Fibroblast of lung (primary cell): ENCODE data around the gene CTBP1. TPM values are rescaled to one million over a fixed set of nuclear protein-coding genes. Genes with fewer than 3 reads are reported as not detected.

Experiments used
- DNase-seq, 2 donors: peaks; one replicate each; pipeline versions ENCODE4 v3.0.0 to v3.0.0-alpha.2; 2010; ENCODE audit warnings: low read depth in 2 of 2
- H2AFZ ChIP-seq: 2 replicates; pipeline ENCODE4 v1.5.1; 2012; ENCODE audit warnings: low read length, control low read depth, inconsistent platforms
- H3K27ac ChIP-seq: 2 replicates; pipeline ENCODE4 v1.5.1; 2011; ENCODE audit warnings: low read length, control low read depth; ENCODE audit not compliant: insufficient read depth
- H3K27me3 ChIP-seq: 2 replicates; pipeline ENCODE4 v1.5.1; 2011; ENCODE audit warnings: mild to moderate bottlenecking, low read length; ENCODE audit not compliant: control insufficient read depth, insufficient read depth
- H3K36me3 ChIP-seq: 2 replicates; pipeline ENCODE4 v1.5.1; 2011; ENCODE audit warnings: low read length; ENCODE audit not compliant: control insufficient read depth, insufficient read depth
- H3K4me1 ChIP-seq: 2 replicates; pipeline ENCODE4 v1.5.1; 2011; ENCODE audit warnings: low read length; ENCODE audit not compliant: control insufficient read depth, insufficient read depth; ENCODE audit errors: extremely low read depth
- H3K4me2 ChIP-seq: 2 replicates; pipeline ENCODE4 v1.5.1; 2011; ENCODE audit warnings: low read length, control low read depth; ENCODE audit not compliant: insufficient read depth; ENCODE audit errors: extremely low read depth
- H3K4me3 ChIP-seq, 4 experiments: fragments of 200-600 bp in 1 of 4; sonication (generic) in 1 of 4; replicated peaks in 1 of 4; 2 replicates each; pipeline ENCODE4 v1.5.1; 2011 to 2016; ENCODE audit warnings: low read length in 4 of 4, low read depth in 3 of 4, mild to moderate bottlenecking in 3 of 4, control low read depth in 2 of 4, inconsistent platforms in 1 of 4, mixed read lengths in 1 of 4; ENCODE audit not compliant: insufficient read depth in 1 of 4; ENCODE audit errors: control extremely low read depth in 1 of 4
- H3K79me2 ChIP-seq: 2 replicates; pipeline ENCODE4 v1.5.1; 2012; ENCODE audit warnings: mild to moderate bottlenecking, low read length, inconsistent platforms; ENCODE audit not compliant: control insufficient read depth, insufficient read depth
- H3K9ac ChIP-seq: 2 replicates; pipeline ENCODE4 v1.5.1; 2011; ENCODE audit warnings: mild to moderate bottlenecking, low read length, control low read depth; ENCODE audit not compliant: insufficient read depth
- H3K9me3 ChIP-seq: 2 replicates; pipeline ENCODE4 v1.5.1; 2012; ENCODE audit warnings: low read depth, low read length; ENCODE audit not compliant: control insufficient read depth, insufficient read depth
- H4K20me1 ChIP-seq: 2 replicates; pipeline ENCODE4 v1.5.1; 2011; ENCODE audit warnings: low read length; ENCODE audit not compliant: control insufficient read depth, insufficient read depth; ENCODE audit errors: extremely low read depth
- CTCF ChIP-seq, 2 donors: IDR thresholded peaks in 1 of 2; conservative IDR thresholded peaks in 1 of 2; 1 replicate in 1 of 2; 2 replicates in 1 of 2; pipeline ENCODE4 v1.5.1; 2011 to 2012; ENCODE audit warnings: low read length in 2 of 2, control low read depth in 1 of 2, inconsistent platforms in 1 of 2, low read depth in 1 of 2, mild to moderate bottlenecking in 1 of 2
- EZH2 ChIP-seq: IDR thresholded peaks from 2 replicates; pipeline ENCODE4 v1.5.1; 2012; ENCODE audit warnings: low read length, control low read depth, mild to moderate bottlenecking; ENCODE audit errors: missing control alignments
- polyA plus RNA-seq, 2 donors: library from polyadenylated mRNA; depleted of rRNA in 1 of 2; stranded (reverse) in 1 of 2; unstranded in 1 of 2; fragments of >200 nt; gene quantifications; 2 replicates each; pipeline ENCODE4 v1.2.1, GENCODE V29; 2011 to 2012; ENCODE audit warnings: missing spikeins in 1 of 2
- total RNA-seq: library from RNA; depleted of rRNA; stranded (reverse); fragments of >200 nt; gene quantifications from 2 replicates; pipeline ENCODE4 v1.2.1, GENCODE V29; 2014

CTBP1 gene
- total and polyA plus RNA-seq, 2 donors (not counting 1 experiment from before 2014, with no cell fraction given): 78.2 to 249 TPM

- H3K27me3 ChIP-seq: no peaks in the 10 kb centered on the region
- H3K4me3 ChIP-seq: no peak overlapping the region
- H4K20me1 ChIP-seq: no peaks in the 10 kb centered on the region
- H3K9me3 ChIP-seq: no peaks in the 10 kb centered on the region
- H3K79me2 ChIP-seq: no peaks in the 10 kb centered on the region
- no peak overlapping the region for H3K27ac ChIP-seq
- no peak overlapping the region for H3K4me2 ChIP-seq
- H3K36me3 ChIP-seq: no peaks in the 10 kb centered on the region
- H3K4me1 ChIP-seq: no peaks in the 10 kb centered on the region
- DNase-seq: no peak
- H2AFZ ChIP-seq: no peak overlapping the region
- TF ChIP-seq EZH2: no peak
- TF ChIP-seq CTCF (conservative IDR thresholded peaks at IDR 0.05 in 1 of 2, IDR thresholded peaks at IDR 0.05 in 1 of 2; ENCODE audit: low read depth in 1 of 2, low read length in 2 of 2): no peak
- H3K9ac ChIP-seq: no peak overlapping the region
Observed at GRCh38 chr4:1264942-1265341, 16.0 kb upstream of the CTBP1 start.

- H3K36me3 ChIP-seq: no peaks in the 10 kb centered on the region
- no peaks in the 10 kb centered on the region for H3K27me3 ChIP-seq
- no peak for DNase-seq
- no peak overlapping the region for H2AFZ ChIP-seq
- H3K27ac ChIP-seq: no peak overlapping the region
- H3K4me1 ChIP-seq: no peaks in the 10 kb centered on the region
- TF ChIP-seq CTCF (conservative IDR thresholded peaks at IDR 0.05 in 1 of 2, IDR thresholded peaks at IDR 0.05 in 1 of 2; ENCODE audit: low read depth in 1 of 2, low read length in 2 of 2): no peak
- no peak for TF ChIP-seq EZH2
- H4K20me1 ChIP-seq: no peaks in the 10 kb centered on the region
- no peak overlapping the region for H3K4me3 ChIP-seq
- H3K79me2 ChIP-seq: no peaks in the 10 kb centered on the region
- no peak overlapping the region for H3K4me2 ChIP-seq
- H3K9ac ChIP-seq: no peak overlapping the region
- no peaks in the 10 kb centered on the region for H3K9me3 ChIP-seq
Observed at GRCh38 chr4:1261107-1261928, 12.4 kb upstream of the CTBP1 start.

GRCh38 chr4:1260418-1261106 lies 11.6 kb upstream of the CTBP1 start:
- H3K27ac ChIP-seq: no peak overlapping the region
- H3K4me2 ChIP-seq: no peak overlapping the region
- H3K4me3 ChIP-seq: no peak overlapping the region
- H3K27me3 ChIP-seq: no peaks in the 10 kb centered on the region
- DNase-seq: no peak
- no peak overlapping the region for H2AFZ ChIP-seq
- TF ChIP-seq CTCF (conservative IDR thresholded peaks at IDR 0.05 in 1 of 2, IDR thresholded peaks at IDR 0.05 in 1 of 2; ENCODE audit: low read depth in 1 of 2, low read length in 2 of 2) (no peak), EZH2 (no peak)
- H3K9me3 ChIP-seq: no peaks in the 10 kb centered on the region
- no peaks in the 10 kb centered on the region for H3K36me3 ChIP-seq
- no peaks in the 10 kb centered on the region for H3K4me1 ChIP-seq
- no peak overlapping the region for H3K9ac ChIP-seq
- no peaks in the 10 kb centered on the region for H3K79me2 ChIP-seq
- H4K20me1 ChIP-seq: no peaks in the 10 kb centered on the region
